K562 (cell line): ENCODE data around the gene DUSP23. TPM values are rescaled to one million over a fixed set of nuclear protein-coding genes. Genes with fewer than 3 reads are reported as not detected.

Source experiments
- ATAC-seq: fragments of 200-7000 bp; cut with Tn5 transposase; 3 replicates; pipeline ENCODE4 v1.9.1; 2020; ENCODE audit warnings: moderate library complexity
- BruUV-seq: library from RNA; stranded (reverse); fragments of 400-500 nt; replicated peaks from 2 replicates; lab custom pipeline; 2021; lab: Mats Ljungman, UMichigan
- CTCF ChIA-PET: fragments of 300-600 bp; formaldehyde crosslinking; extraction: SDS; loops from one replicate; lab custom pipeline; 2021; ENCODE audit warnings: low intra/inter-chr PET ratio; lab: Yijun Ruan, JAX
- POLR2A ChIA-PET: fragments of 300-600, 350-650 bp; sonication (Branson Sonifier 250); formaldehyde crosslinking; extraction: SDS; loops from one replicate; lab custom pipeline; 2021; ENCODE audit warnings: antibody characterized with exemption, inconsistent platforms; lab: Yijun Ruan, JAX
- DNase-seq, 4 experiments: peaks; one replicate each; pipeline versions ENCODE4 v3.0.0 to v3.0.0-alpha.2; 2011 to 2018; ENCODE audit warnings: low spot score in 3 of 4, mixed read lengths in 3 of 4; ENCODE audit errors: extremely low read depth in 1 of 4
- FAIRE-seq: peaks from 2 replicates; lab custom pipeline; 2011; peaks lifted over from hg19 to GRCh38; lab: Jason Lieb, UNC
- H2AFZ ChIP-seq: 2 replicates; pipeline ENCODE4 v1.6.0; 2011; ENCODE audit warnings: low read depth, low read length, control low read depth, inconsistent platforms
- H3K27ac ChIP-seq: fragments of 200-600 bp; 3 replicates; pipeline ENCODE4 v1.8.0; 2011; ENCODE audit warnings: low read depth, mild to moderate bottlenecking, control low read depth, inconsistent platforms, low read length, moderate library complexity, mixed read lengths; ENCODE audit errors: extremely low read depth
- H3K27me3 ChIP-seq, 2 experiments: fragments of 300-600 bp in 1 of 2; 2 replicates in 1 of 2; 3 replicates in 1 of 2; pipeline versions ENCODE4 v1.6.0 to v1.8.0; 2011; ENCODE audit warnings: inconsistent platforms in 2 of 2, low read length in 2 of 2, mild to moderate bottlenecking in 1 of 2, mixed read lengths in 1 of 2, moderate library complexity in 1 of 2; ENCODE audit not compliant: control insufficient read depth in 2 of 2, insufficient read depth in 2 of 2
- H3K36me3 ChIP-seq: fragments of 300-600 bp; 3 replicates; pipeline ENCODE4 v1.8.0; 2011; ENCODE audit warnings: mild to moderate bottlenecking, low read length, inconsistent platforms; ENCODE audit not compliant: control insufficient read depth, insufficient read depth
- H3K4me1 ChIP-seq, 2 experiments: fragments of 200-600 bp in 1 of 2; replicated peaks in 1 of 2; 2 replicates in 1 of 2; 3 replicates in 1 of 2; pipeline versions ENCODE4 v1.5.1 to v1.8.0; 2011; ENCODE audit warnings: inconsistent platforms in 2 of 2, low read length in 2 of 2, mild to moderate bottlenecking in 1 of 2, mixed read lengths in 1 of 2, moderate library complexity in 1 of 2; ENCODE audit not compliant: control insufficient read depth in 2 of 2, insufficient read depth in 2 of 2
- H3K4me2 ChIP-seq: 2 replicates; pipeline ENCODE4 v1.6.1; 2011; ENCODE audit warnings: low read length, control low read depth, inconsistent platforms, mixed read lengths; ENCODE audit not compliant: insufficient read depth
- H3K4me3 ChIP-seq: fragments of 200-600 bp; sonication (generic), shearing (Covaris generic); 2 replicates; pipeline ENCODE4 v1.5.1; 2016; ENCODE audit warnings: control low read depth, inconsistent platforms
- H3K79me2 ChIP-seq: fragments of 200-600 bp; 3 replicates; pipeline ENCODE4 v1.8.0; 2011; ENCODE audit warnings: low read length, inconsistent platforms; ENCODE audit not compliant: control insufficient read depth, insufficient read depth
- H3K9ac ChIP-seq, 2 experiments: 2 replicates each; pipeline versions ENCODE4 v1.6.0 to v1.6.1; 2011; ENCODE audit warnings: low read depth in 2 of 2, low read length in 2 of 2, control low read depth in 1 of 2, inconsistent platforms in 1 of 2, mild to moderate bottlenecking in 1 of 2, mixed read lengths in 1 of 2; ENCODE audit not compliant: insufficient read depth in 1 of 2
- H3K9me1 ChIP-seq: one replicate; pipeline ENCODE4 v1.6.0; 2011; ENCODE audit warnings: inconsistent platforms, mild to moderate bottlenecking, low read length, moderate library complexity; ENCODE audit not compliant: control insufficient read depth, insufficient read depth
- H3K9me3 ChIP-seq: replicated peaks from 2 replicates; pipeline ENCODE4 v1.5.1; 2011; ENCODE audit warnings: low read depth, low read length, inconsistent platforms; ENCODE audit not compliant: control insufficient read depth, insufficient read depth
- H4K20me1 ChIP-seq: replicated peaks from 2 replicates; pipeline ENCODE4 v1.6.1; 2011; ENCODE audit warnings: low read length, inconsistent platforms, mixed read lengths; ENCODE audit not compliant: control insufficient read depth, insufficient read depth
- BCLAF1 ChIP-seq, 2 experiments: fragments of 450-650 bp in 1 of 2; IDR thresholded peaks; 2 replicates each; pipeline ENCODE4 v1.6.1; 2011 to 2017; ENCODE audit warnings: low read depth in 2 of 2, antibody characterized with exemption in 1 of 2, borderline replicate concordance in 1 of 2, low read length in 1 of 2, mild to moderate bottlenecking in 1 of 2, mixed read lengths in 1 of 2; ENCODE audit not compliant: control insufficient read depth in 1 of 2
- ETS2 ChIP-seq: IDR thresholded peaks from 2 replicates; pipeline ENCODE4 v1.6.1; 2016; ENCODE audit warnings: borderline replicate concordance, missing genetic modification characterization, mild to moderate bottlenecking, moderate library complexity, missing compliant biosample characterization; ENCODE audit not compliant: poor library complexity, severe bottlenecking
- PHB2 ChIP-seq: fragments of 450-650 bp; IDR thresholded peaks from 2 replicates; pipeline ENCODE4 v1.6.1; 2017; ENCODE audit warnings: low read depth
- REST ChIP-seq, 2 experiments: fragments of 450-650 bp; formaldehyde crosslinking in 1 of 2; IDR thresholded peaks; 2 replicates each; pipeline versions ENCODE4 v1.4.0 to v1.6.1; 2014 to 2020; ENCODE audit warnings: mild to moderate bottlenecking in 2 of 2, borderline replicate concordance in 1 of 2, low read depth in 1 of 2
- U2AF1 ChIP-seq: fragments of 200-400 bp; formaldehyde crosslinking; optimal IDR thresholded peaks from 2 replicates; pipeline ENCODE3; 2017; ENCODE audit warnings: mild to moderate bottlenecking, low read depth, low read length, moderate library complexity
- ZFPM2 ChIP-seq: fragments of 250-450 bp; sonication (Bioruptor Pico); IDR thresholded peaks from 2 replicates; pipeline ENCODE4 v1.5.1; 2022; ENCODE audit warnings: mild to moderate bottlenecking
- ZNF174 ChIP-seq: fragments of 250-450 bp; sonication (Bioruptor Pico); IDR thresholded peaks from 2 replicates; pipeline ENCODE4 v1.4.0; 2020; ENCODE audit warnings: mild to moderate bottlenecking
- ZNF699 ChIP-seq: fragments of 250-450 bp; sonication (Bioruptor Pico); IDR thresholded peaks from 2 replicates; pipeline ENCODE4 v1.8.0; 2021; ENCODE audit warnings: mild to moderate bottlenecking, moderate library complexity; ENCODE audit not compliant: insufficient replicate concordance
- WGBS: fragments of 100-300 bp; shearing (Covaris generic); methylation state at CpG from one replicate; pipeline ENCODE4 v1.1.6; 2016; ENCODE audit warnings: low coverage, mixed read lengths; ENCODE audit not compliant: insufficient coverage; ENCODE audit errors: missing lambda C conversion rate; 5-methylcytosine and 5-hydroxymethylcytosine counted together
- in situ Hi-C: fragments of 300-500 bp; cut with MboI; formaldehyde crosslinking; loops from 4 replicates; pipeline ENCODE4 v1.15.0; 2018; ENCODE audit warnings: inconsistent platforms, mixed read lengths
- intact Hi-C: fragments of 100-400 bp; cut with micrococcal nuclease; formaldehyde crosslinking; loops from 2 replicates; pipeline ENCODE4 v1.14.2; 2022
- polyA plus RNA-seq, 8 experiments: library from polyadenylated mRNA; depleted of rRNA in 4 of 8; stranded (reverse) in 5 of 8; unstranded in 3 of 8; fragments of >200 nt; fragmentation: Nextera tagmentation in 2 of 8; fragmentation: Illumina TruSeq in 1 of 8; extraction: Ambion mirVana in 2 of 8; extraction: Trizol in 1 of 8; gene quantifications; 2 replicates each; pipeline versions ENCODE4 v1.2.1 to v1.2.3, GENCODE V29; 2011 to 2014; ENCODE audit warnings: inconsistent platforms in 1 of 8, missing spikeins in 1 of 8
- total RNA-seq, 7 experiments: library from RNA; depleted of rRNA in 6 of 7; stranded (reverse); fragments of >200 nt in 6 of 7; fragmentation: Illumina TruSeq in 2 of 7; extraction: Trizol in 2 of 7; gene quantifications; 2 replicates each; pipeline versions ENCODE4 v1.2.1 to v1.2.3, GENCODE V29; 2011 to 2021; ENCODE audit warnings: low replicate concordance in 1 of 7

DUSP23 gene
- total and polyA plus RNA-seq, 9 of the 15 experiments (the other 6 are each of a cell fraction or from before 2014, with no cell fraction given): 1.0 to 34.8 (median 13.7) TPM

GRCh38 chr1:159829273-159829634, 48.5 kb downstream of the DUSP23 start (continued):
- TF ChIP-seq ZNF699 (CRISPR knock-in tag) (no peak), PHB2 (no peak), ZFPM2 (CRISPR knock-in tag) (no peak), ZNF174 (CRISPR knock-in tag) (no peak), U2AF1 (no peak)

- Histone ChIP-seq H2AFZ (no peak overlapping the region), H3K79me2 (no peaks in the 10 kb centered on the region), H3K36me3 (no peaks in the 10 kb centered on the region), H3K4me1 (peaks cover 0 to 5% of the 10 kb centered on the region in 2 experiments; a peak in 2 of 5 replicates), H3K4me2 (no peak overlapping the region), H3K27ac (no peak overlapping the region), H3K27me3 (peaks cover 23 to 75% of the 10 kb centered on the region in 2 experiments; a peak in 4 of 5 replicates), H3K9ac (no peak overlapping the region), H3K9me1 (no peaks in the 10 kb centered on the region), H3K4me3 (no peak overlapping the region), H3K9me3 (no peaks in the 10 kb centered on the region), H4K20me1 (no peaks in the 10 kb centered on the region)
- ATAC-seq: no peak
- ChIA-PET CTCF (no interaction called here), POLR2A (interaction anchor here (0.7 to 1.7 kb wide), 3 partner anchors 12 to 88 kb away, joined by 3 to 5 read pairs (median 3); no protein-coding TSS in a partner anchor)
- in situ Hi-C loops (no loop called here), intact Hi-C loops (loop anchor here (10.0 kb wide), 1 partner anchor 95 kb away; the partner anchor contains the start of gene TAGLN2)
- FAIRE-seq: no peak
- no peak for DNase-seq
- WGBS: 4% methylated on average over 18 of the region's 18 CpGs
- no TSS peak for BruUV-seq
- TF ChIP-seq REST (IDR thresholded peaks at IDR 0.05; ENCODE audit: borderline replicate concordance): no peak
- no peak for TF ChIP-seq REST (CRISPR knock-in tag; IDR thresholded peaks at IDR 0.05; ENCODE audit: low read depth)
- TF ChIP-seq BCLAF1 (IDR thresholded peaks at IDR 0.05; ENCODE audit: borderline replicate concordance in 1 of 2, control insufficient read depth in 1 of 2, low read depth in 2 of 2, low read length in 1 of 2): no peak
- TF ChIP-seq ETS2 (tag): no peak
Observed at GRCh38 chr1:159829822-159830465, 49.2 kb downstream of the DUSP23 start.
